ENCODE measurements around the gene FAM120C.

FAM120C gene

DNA sequence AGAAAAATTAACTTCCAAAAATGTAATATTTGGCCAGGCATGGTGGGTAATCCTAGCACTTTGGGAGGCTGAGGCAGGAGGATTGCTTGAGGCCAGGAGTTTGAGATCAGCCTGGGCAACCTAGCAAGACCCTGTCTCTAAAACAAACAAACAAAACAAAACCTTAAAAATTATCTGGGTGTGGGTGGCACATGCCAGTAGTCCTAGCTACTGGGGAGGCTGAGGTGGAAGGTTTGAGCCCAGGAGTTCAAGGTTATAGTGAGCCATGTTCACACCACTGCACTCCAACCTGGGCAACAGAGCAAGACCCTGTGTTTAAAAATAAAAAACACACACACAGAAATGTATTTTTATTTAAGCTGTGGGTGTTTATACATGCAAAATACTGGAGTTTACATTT, 12.0 kb downstream of the FAM120C start:
- DNase-seq, result no peak

DNA sequence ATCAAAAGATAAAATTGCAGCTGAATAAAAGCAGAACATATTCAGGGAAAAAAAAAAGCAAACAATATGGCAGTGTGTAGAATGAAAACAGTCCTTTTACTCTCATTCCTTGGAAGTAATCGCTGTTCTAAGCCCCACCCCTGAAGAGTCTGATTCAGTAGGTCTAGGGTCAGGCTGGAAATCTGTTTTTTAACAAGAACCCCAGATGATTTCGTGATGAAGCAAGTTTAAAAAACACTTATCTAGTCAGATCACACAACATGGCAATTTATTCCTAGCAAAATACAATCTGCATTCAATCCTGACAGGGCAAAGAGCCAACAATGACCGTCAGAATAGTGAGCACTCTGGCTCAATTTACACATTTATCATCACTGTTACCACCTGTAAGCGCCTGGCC, 16.1 kb downstream of the FAM120C start:
- no peak for DNase-seq

DNA sequence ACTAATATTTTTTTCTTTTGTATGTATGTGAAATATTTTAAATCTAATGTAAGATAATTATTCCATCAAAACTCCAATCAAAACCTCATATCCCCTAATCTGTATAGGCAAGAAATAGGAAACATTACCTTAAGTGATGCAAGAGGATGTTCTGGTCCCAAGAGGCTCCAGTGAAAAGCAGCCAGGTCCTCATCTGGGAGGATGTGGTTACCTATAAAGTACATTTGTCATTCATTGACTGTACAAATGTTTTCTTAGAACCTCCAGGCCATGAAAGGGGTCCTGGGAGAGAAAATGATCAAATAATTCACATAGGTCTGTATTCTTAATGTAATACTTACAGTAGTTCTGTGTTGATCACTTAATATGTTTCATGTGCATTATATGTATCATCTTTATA, 25.5 kb downstream of the FAM120C start:
- DNase-seq, result no peak

DNA sequence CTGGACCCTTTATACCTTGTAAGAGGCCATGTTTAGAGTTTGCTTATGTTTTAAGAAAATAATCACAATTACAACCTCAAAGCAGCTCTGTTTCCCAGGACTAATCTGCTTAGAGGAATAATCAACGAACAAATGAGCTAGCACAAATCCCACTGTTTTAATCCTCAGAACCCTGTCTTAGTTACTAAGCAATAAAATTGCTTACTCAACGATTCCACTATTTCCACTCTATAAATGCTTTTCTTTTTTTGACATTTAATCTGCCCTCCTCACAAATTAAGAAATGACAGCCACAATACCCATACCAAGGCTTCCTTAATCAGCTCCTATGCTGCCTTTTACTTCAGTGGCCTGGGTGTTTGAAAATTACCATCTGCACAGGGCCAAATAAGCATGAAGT, 48.8 kb downstream of the FAM120C start:
- no peak for DNase-seq

DNA sequence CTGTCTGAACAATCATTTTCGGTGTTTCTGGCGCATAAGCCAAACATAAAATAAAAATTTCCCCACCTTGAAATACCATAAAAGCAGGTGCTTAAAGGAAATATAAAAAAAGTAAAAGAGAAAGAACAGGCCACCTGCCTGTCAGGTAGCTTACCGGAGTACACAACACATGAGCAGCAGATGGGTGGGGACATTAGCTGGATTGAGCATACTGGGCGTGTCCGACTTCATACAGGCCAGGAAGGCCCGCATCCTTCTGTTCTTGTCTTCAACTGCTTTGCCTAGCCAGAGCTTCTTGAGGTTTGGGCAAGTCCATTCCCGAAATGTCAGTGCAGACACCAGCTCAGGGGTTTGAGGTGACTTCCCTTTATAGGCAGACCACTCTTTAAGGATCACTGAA, 66.7 kb downstream of the FAM120C start:
- no peak for DNase-seq

DNA sequence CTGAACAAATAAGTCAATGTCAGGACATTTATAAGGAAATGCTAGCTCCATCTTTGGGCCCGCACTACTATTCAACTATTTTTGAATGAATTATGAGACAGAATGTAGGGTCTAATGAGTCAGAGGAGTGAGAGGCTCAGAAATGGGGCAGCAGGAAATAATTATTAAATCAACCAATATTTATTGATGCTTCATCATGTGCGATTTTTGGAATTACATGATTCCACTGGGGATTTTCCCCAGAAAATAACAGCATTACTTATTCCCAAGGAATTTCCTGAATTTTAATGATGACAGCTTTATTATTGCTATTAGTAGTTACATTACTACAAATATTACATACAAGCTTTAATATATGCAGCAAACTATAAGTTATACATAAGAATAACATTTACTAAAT, 89.5 kb downstream of the FAM120C start:
- DNase-seq, result peak; percentile 52

DNA sequence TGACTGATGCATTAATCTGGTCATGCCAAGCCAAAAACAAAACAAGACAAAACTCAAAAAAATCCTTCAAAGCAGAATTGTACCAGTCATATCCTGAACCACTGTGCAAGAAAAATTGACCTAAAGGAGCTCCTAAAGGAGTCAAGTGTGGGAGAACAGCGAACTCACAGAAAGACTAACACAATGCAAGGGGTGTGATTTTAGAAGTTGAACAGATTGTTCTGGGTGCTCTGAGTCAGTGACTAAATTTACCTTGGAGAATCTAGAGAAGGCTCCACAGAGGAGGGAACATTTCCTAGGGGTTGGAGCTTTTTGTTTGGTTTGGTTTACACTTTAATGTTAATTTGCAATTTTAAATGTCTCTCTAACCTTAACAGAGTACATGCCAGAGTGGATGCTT, 89.9 kb downstream of the FAM120C start:
- DNase-seq, result no peak

DNA sequence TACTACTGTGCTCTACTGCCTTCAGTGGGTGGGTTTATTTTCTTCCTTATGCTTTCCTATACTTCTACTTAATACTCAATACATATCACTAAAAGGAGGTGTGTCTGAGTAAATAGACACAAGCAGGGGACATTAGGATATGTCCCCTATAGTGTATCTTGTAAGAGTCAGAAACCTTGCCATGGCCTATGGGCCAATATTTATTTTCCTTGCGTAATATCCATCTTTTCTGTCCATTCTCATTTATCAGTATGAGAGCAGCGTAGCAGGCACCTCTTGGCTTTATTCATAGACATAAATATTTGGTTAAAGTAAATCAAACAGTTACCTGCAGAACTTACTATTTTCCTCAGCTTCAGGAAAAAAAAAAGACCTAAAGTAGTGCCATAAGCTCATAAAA, 92.2 kb downstream of the FAM120C start:
- DNase-seq, result no peak

DNA sequence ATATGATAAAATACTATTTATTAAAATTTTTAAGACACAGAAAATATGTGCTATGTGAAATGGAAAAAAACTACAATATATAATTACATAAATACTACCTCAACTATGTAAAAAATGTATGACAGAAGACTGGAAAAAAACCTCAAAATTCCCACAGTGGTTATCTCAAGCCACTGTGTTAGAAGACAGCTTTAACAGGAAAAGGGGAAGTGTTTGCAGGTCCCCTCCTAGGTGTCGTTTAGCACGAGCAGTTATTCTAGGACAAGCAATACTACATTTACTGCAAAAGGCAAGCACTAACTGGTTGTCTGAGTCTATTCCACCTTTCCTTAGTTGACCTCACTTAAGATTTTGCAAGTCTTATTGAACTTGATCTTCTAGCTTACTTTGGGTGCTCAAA, 93.9 kb downstream of the FAM120C start:
- DNase-seq, result peak; percentile 7

DNA sequence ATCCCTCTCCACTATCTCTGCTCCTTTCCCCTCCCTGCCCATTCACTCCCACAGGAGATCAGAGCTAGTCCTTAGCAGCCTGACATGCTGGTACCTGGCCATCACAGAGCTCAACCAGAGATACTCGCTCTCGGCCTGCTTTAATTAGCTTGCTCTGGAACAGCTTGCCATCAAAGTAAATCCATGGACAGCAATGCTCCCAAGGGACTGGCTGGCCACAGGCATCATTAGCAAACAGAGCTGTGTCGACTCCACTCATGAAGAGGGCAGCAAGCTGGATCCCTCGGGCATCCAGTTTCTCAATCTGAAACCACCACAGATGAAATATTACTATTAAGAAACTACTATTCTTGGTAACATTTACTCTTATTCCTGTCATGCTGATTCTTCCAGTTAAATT, 95.4 kb downstream of the FAM120C start:
- DNase-seq, result no peak

DNA sequence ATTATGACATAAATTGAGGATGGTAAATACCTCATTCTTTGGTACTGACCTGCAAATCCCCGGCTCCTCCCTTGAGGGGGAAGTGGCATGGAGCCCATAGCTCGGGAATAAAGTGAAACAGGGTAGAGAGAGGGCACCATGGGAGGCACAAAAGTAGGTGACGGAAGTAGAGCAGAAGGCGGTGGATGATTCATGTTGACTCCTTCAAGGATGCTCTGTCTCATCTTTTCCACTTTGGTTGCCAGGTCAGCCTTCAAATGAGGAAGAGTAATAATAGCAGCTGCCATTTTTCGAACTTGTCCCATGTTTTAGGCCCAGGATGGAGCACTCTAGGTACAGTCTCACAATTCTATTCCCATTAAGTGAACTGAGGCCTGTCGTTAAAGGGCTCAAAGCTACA, 97.4 kb downstream of the FAM120C start:
- DNase-seq, result no peak

DNA sequence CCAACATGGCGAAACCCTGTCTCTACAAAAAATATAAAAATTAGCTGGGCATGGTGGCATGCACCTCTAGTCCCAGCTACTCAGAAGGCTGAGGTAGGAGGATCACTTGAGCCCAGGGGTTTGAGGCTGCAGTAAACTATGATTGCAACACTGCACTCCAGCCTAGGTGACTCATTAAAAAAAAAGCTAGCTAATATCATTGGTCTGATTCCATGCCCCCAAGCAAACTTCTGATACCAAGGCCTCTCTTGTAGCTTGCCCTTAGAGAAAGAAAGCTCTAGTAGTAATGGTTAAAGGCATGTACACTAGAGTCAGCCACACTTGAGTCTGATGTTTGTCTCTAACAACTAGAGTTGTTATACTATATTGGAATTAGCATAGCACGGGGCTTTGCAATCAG, 106.2 kb downstream of the FAM120C start:
- peak; percentile 29 for DNase-seq

DNA sequence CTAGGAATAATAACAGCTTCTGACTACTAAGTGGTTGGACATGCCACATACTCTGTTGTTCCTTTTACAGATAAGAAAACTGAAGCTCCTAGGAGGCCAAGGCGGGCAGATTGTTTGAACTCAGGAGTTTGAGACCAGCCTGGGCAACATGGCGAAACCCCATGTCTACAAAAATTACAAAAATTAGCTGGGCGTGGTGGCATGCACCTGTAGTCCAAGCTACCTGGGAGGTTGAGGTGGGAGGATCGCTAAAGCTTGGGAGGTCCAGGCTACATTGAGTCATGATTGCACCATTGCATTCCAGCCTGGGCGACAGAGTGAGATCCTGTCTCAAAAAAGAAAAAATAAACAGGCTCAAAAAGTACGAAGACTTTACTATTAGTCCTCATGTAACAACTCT, 108.2 kb downstream of the FAM120C start:
- DNase-seq, result no peak

DNA sequence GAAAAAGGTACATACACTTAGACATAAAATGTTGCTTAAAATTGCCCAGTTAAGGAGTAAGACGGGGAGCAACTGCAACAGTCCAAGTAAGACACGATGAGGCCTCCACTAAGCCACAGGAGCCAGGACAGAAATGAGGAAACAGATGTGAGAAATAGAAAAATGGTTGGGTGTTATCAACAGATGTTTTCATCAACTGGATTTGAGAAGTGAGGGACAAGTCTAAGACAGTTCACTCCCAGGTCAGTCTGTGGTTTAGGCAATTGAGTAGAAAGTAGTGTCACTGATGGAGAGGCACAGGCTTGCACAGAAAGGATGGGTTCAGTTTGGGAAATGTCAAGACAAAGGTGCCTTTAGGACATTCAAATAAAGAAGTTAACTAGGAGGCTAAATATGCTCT, 115.3 kb downstream of the FAM120C start:
- DNase-seq, result no peak

DNA sequence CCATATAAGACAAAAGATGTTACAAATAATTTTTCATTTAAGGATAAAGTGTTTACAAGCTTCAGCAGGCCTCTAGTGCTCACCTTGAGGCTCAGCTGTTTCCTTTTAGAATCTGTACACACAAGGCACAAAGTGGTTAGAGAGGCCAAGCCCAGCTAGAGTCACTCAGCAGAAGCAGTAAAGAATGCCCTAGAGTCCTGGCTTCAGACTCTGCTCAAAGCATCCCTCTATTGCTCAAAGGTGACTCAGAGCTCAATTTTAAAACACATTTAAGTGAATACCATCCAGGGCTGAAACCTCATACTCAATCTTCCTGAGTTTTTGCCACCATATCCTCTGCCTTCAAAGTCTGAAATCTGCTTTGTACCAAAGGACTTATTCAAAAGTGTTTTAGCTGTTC, 116.2 kb downstream of the FAM120C start:
- DNase-seq, result peak; percentile 25

DNA sequence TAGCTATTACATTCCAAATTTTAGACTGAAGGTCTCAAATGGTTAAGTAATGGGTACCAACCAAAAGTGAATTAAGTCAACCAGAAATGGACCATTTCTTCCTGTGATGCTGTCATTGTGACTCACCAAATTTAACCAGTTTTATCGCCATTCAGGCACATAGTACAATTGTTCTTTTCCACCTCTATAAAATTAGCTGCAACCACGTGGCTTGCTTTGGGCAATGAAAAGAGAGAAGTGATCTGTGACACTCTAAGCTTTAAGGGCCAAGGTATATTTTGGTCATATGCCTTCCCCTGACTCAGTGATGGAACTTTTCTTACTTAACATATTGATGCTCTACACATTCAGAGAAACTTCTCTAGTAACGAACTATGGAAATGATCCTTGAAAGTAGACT, 118.5 kb downstream of the FAM120C start:
- no peak for DNase-seq

DNA sequence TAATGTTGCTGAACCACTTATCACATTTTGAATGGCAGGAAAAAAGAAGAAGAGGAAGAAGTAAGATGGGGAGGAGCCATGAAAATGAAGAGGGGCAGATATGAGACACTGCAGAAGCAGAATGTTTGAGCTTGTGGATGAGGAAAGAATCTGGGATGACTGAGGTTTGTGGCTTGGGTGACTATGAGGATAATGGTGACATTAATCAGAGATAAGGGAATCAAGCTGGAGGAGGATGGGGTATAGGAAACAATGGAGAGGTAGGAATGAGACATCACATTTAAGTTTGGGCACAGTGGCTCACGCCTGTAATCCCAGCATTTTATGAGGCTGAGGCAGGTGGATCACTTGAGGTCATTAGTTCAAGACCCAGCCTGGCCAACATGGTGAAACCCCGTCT, 119.7 kb downstream of the FAM120C start:
- no peak for DNase-seq

DNA sequence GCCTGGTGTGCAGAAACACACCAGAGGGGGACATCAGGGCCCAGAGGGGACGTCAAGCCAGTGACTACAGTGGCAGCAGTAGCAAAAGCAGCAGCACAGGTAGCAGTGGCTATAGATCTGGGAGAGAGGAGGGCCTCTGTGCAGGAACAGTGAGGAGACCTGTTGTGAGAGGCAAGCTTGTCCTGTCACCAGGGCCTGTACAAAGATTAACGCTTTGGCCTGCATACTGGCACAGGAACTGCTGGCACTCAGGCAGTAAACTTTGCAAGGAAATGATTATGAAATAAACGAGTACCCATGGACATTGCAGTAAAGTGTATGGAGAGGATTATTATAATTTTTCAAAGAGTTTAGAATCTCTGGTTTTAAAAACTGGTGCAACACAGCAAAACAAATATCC, 133.3 kb downstream of the FAM120C start:
- DNase-seq, result no peak

DNA sequence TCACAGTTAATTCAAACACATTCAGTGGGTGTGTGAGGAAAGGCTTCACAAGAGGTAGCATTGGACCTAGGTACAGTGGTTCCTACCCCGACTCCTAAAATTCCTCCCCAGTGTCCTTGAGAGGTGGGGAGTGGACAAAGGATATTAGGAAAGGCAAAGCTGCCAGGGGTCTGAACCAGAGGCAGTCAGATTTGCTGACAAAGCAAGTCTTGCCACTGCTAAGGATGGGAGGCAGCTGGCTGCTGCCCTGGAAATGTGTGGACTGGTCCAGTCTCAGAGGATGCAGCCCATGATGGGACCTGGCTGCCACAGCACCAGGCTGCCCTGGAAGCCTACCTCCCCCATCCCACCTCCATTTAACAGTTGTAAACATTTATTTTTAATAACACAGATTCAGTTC, 134.6 kb downstream of the FAM120C start:
- DNase-seq, result no peak

DNA sequence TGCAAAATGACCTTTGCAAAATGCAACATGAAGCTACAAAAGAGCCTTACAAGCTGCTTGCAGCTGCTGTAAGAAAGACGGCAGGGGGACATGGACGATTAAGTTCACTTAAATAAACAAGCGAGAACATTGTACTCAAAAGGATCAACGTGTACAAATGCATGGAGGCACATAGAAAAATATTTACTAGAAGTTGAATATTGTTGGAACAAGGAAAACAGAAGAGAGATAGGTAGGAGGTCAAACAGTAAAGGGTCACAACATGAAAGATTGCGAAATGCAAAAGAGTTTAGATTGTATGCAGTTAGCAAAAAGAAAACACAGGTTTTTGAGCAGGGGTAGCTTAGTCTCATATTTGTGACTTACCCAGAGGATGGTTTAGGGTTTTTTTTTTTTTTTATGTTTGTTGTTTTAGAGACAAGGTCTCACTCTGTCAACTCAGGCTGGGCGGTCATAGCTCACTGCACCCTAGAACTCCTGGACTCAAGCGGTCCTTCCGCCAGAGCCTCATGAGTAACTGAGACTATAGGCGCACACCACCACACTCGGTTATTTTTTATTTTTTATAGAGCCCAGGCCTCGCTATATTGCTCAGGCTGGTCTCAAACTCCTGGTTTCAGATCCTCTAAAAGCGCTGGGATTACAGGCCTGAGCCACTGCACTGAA, 137.4 kb downstream of the FAM120C start:
- DNase-seq, result no peak

DNA sequence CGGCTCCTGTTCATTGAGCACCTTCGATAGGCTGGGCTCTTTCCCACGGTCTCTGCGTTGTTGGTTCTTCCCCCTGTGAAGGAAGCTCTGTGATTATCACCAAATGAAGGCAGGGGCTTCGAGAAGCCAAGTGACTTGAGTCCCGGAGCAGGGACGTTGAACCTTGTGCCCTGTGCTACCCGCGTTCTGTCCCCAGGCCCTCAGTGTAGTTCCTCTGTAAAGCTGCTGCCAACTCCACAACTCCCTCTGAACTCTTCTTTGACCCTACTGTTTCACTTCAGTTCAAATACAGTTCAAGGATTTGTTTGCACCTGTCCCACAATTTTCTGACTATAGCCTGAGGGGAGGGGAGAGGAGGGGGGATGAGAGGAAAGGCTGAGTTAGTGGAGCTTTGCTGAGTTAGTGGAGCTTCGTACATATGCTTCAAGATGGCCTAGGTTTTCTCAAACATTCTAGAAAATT, 138.1 kb downstream of the FAM120C start:
- no peak for DNase-seq

DNA sequence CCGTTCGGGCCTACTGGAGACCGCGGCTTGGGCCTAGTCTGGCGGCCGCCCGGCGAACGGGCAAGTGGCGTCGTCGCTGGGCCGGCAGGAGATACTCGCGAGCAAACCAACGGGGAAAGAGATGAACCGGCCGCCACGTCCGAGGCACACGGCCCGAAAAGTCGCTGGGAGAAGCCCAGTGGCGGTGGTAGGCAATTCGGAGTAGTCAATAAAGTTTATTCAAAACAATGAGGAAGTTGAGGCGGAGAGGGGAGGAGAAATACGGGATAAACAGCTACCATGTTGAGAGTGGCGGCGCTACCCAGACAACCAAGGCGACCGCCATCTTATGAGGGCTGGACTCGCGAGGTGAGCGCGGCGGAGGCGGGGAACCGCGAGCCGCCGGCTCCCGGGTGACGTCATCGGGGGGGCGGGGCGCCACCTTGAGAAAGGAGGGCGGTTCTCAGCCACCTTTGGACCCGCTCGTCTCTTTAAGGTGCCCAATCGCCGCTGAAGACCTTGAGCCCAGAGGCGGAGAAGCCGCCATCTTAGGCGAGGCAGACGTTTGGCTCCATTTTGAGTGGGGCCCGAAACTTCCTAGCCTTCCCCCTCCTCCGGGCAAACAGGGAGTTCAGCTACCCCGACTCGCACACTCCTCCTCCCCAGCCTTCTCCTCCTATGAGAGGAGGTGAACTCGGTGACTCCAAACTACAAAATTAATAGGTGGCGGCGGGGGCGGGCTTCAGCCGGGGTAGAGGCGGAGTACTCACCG, 138.8 kb downstream of the FAM120C start, which contains the start of gene PHF8:
Gene PHF8, minus strand, starts transcription at position 348 of the 751 bp plus-strand sequence. CDS start 1,745 bp downstream, outside the sequence.
- peak; percentile 94 for DNase-seq

DNA sequence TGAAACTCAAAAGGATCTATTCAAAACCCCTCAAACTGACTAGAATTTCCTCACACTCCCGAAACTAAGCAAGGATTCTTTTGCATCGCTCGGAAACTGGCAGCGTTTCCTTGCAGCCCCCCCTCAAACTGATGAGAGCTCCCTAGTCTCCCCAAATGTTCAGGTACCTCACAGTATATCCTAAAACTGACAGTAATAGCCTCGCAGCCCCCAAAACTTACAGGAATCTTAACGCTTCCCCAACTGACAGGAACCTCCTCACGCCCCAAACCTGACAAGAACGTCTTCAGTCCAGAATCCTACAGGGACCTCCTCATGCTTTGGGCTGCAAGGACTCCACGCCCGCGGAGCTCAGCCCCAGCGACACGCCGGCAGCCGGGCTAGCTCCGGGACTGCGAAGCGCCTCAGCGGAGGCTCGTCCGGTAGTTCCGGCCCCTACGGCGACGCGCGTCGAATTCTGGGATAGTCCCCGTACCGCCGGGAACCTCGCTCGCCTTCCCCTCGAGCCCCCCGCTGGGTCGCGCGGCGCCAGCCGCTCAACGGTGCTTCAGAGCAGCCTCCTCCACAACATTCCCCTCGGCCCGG, 139.4 kb downstream of the FAM120C start:
- DNase-seq, result no peak

DNA sequence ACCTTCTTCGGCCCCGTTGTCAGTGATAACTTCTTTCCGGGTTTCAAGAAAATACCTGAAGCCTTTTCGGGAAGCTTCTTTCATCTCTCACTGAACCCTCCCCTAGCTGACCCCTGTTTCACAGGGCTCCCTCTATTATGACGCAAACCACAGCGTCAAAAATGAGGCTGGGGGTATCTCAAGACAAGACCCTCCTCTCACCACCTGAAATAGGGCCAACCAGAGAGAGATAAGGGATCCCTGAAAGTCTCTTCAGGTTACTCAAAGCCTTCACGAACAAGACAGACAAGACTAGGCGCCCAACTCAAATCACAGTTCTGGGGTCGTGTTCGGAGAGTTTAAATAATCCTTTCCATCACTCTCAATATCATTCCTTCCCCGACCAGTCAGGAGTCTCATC, 140.0 kb downstream of the FAM120C start:
- no peak for DNase-seq
